Stimulated activated CD4-positive, alpha-beta T cell treated with anti-CD3 and anti-CD28 coated beads, Interleukin-1b, Interleukin-23, amount 100 ng/mL, for 1 hour (primary cell): ENCODE results near the gene CDKN2C.
"Not testable (repeated sequence)": the region's sequence is repeated elsewhere in the genome, so short reads cannot be mapped to it uniquely, and the experiment has no call there.

Experiments used
- DNase-seq, 2 donors: peaks; one replicate each; pipeline ENCODE4 v3.0.0-alpha.2; 2020; ENCODE audit warnings: low read depth in 2 of 2

The CDKN2C gene

DNA sequence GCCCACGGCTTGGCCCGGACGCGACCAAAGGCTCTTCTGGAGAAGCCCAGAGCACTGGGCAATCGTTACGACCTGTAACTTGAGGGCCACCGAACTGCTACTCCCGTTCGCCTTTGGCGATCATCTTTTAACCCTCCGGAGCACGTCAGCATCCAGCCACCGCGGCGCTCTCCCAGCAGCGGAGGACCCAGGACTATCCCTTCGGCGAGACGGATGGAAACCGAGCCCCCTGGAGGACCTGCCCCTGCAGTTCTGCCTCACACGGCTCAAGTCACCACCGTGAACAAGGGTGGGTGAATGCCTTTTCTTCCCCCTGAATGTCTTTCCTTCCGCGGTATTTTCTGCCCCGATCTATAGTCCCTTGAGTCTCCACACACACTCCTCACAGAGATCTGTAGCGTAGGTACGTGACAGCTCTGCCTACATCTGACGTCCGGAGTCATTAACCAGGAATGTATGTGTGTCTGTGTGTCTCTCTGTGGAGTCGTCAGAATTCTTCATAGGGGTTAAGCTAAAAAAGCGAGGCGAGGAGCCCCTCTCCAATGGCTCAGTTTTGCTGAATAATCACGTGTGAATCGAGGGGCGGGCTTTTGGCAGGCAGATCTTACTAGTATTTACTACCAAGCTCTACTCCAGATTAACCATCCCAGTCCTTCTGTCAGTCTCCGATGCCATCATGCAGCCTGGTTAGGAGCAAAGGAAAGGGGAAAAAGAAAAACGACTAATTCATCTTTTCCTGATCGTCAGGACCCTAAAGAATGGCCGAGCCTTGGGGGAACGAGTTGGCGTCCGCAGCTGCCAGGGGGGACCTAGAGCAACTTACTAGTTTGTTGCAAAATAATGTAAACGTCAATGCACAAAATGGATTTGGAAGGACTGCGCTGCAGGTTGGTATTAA is at the start of gene CDKN2C:
Gene CDKN2C, plus strand, starts transcription at position 635 of the 898 bp plus-strand sequence. Its CDS starts 124 bp downstream, at position 759.
- no peak for DNase-seq

DNA sequence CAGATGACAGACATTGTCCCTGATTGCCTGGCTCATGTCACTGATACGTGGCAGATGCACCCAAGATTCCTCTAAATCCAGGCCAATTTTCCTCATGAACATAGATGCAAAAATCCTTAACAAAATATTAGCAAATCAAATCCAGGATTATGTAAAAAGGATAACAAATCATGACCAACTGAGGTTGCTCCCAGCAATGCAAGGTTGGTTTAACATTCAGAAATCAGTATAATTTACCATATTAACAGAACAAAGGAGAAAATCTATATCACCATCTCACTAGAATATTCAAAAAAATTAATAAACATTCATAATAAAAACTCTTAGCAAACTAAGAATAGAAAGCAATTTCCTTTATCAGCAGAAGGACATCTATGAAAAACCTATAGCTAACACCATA is 49.6 kb upstream of the CDKN2C start:
- DNase-seq, result no peak

DNA sequence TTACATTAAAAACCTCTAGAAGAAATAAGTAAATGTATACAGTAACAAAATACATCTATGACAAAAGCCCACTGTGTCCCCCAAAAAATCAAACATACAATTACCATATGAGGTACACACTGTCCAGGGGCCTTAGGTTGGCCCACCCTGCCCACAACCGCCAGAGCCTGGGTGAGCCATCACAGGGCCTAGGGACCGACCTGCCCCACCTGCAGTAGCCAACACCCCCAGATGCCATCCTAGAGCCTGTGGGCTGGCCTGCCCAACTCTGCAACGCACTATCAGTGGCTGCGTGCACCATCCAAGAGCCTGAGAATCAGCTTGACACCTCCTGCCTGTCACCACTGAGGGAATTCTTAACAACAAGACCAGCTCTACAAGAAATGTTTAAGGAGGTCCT is 49.0 kb upstream of the CDKN2C start:
- no peak for DNase-seq

DNA sequence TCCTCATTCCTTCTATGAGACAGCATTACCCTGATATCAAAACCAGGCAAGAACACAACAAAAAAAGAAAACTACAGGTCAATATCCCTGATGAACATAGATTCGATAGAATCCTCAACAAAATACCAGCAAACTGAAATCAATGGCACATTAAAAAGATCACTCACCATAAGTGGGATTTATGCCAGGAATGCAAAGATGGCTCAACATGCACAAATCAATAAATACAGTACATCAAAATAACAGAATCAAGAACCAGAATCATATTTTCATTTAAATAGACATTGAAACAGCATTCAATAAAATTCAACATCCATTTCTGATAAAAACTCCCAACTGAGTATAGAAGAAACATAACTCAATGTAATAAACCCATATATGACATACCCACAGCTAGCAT is 46.5 kb upstream of the CDKN2C start:
- no peak for DNase-seq

DNA sequence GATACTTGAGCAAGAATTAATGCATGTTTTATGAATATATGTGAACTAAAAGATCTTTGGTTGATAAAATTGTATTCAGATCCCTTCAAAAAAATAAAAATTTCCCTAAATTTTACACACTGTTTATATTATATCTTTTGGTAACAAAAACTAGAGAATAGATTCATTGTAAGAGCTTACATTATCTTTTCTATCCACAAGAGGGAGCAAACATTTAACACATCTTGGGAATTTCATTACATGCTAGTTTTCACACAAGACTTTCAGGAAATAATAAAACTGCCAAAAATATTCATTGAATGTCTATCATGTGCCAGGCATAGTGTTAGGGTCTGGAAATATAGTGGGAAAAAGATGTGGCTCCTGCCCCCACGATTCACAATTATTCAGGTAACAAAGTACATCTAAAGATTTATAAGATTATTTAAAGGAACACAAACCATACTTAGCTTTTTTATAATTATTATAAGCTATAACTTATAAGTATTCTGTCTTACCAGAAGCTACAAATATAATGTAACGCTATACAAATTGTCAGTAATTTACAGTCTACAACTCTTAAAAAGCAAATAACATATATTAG is 40.6 kb upstream of the CDKN2C start:
- DNase-seq, result no peak

DNA sequence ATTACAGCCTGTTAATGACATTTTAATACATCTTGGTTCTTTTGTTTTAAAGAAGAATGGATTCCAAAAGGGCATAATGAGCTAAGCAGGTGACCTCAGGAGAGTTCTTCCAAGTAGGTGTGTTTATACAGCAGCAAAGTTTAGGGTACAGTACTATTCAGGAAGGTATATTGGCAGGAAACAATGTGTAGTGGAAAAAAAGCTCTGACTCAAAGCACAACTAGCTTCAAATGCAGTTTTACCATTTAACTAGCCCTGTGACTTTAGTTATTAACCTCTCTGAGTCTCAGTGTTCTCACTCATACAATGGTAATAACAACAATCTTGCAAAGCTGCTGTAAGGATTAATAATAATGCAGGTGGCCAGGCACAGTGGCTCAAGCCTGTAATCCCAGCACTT is 39.9 kb upstream of the CDKN2C start:
- DNase-seq, result no peak

DNA sequence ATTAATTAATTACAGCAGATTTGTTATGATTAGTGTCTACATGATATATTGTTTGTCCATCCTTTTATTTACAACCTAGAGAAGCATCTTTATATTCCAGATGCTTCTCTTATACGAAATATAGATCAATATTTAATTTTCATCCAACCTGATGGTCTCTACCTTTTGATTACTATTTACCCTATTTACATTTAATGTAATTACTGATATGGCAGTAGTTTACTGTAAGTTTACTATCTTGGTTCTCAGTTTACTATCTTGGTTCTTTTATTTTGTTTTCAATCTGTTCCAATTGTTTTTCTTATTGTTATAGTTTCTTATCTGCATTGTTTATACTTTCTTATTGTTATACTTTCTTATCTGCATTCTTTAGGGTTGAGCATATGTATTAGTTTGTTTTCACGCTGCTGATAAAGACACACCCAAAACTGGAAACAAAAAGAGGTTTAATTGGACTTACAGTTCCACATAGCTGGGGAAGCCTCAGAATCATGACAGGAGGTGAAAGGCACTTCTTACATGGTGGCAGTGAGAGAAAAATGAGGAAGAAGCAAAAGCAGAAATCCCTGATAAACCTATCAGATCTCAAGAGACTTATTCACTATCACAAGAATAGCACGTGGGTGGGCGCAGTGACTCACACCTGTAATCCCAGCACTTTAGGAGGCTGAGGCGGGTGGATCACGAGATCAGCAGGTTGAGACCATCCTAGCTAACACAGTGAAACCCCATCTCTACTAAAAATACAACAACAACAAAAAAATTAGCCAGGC is 38.9 kb upstream of the CDKN2C start:
- DNase-seq, result no peak

DNA sequence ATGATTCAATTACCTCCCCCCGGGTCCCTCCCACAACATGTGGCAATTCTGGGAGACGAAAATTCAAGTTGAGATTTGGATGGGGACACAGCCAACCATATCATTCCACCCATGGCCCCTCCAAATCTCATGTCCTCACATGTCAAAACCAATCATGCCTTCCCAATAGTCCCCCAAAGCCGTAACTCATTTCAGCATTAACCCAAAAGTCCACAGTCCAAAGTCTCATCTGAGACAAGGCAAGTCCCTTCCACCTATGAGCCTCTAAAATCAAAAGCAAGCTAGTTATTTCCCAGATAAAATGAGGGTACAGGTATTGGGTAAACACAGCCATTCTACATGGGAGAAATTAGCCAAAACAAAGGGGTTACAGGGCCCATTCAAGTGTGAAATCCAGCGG is 38.0 kb upstream of the CDKN2C start:
- not testable (repeated sequence) for DNase-seq

DNA sequence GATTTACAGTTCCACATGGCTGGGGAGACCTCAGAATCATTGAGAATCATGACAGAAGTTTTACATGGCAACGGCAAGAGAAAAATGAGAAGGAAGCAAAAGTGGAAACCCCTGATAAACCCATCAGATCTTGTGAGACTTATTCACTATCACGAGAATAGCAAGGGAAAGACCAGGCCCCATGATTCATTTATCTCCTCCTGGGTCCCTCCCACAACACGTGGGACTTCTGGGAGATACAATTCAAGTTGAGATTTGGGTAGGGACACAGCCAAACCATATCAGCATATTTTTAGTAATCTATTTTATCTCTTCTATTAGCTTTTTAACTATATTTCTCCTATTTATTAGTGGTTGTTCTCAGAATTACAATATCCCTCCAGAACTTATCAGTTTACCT is 36.3 kb upstream of the CDKN2C start:
- DNase-seq, result not testable (repeated sequence)

DNA sequence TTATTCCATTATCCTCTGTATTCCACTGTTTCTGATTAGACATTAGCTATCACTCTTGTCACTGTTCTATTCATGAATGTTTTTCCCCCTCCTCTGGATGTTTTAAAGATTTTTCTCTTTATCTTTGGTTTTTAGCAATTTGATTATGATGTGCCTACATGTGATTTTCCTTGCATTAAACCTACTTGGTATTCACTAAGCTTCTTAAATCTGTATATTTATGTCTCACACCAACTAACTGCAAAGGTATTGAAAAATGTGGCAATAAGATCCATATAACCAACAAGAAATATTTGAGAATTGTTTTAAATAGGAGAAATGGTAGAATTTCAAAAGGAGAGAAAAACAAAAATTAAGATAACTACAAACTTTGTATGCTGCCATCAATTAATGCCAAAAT is 35.2 kb upstream of the CDKN2C start:
- DNase-seq, result no peak

DNA sequence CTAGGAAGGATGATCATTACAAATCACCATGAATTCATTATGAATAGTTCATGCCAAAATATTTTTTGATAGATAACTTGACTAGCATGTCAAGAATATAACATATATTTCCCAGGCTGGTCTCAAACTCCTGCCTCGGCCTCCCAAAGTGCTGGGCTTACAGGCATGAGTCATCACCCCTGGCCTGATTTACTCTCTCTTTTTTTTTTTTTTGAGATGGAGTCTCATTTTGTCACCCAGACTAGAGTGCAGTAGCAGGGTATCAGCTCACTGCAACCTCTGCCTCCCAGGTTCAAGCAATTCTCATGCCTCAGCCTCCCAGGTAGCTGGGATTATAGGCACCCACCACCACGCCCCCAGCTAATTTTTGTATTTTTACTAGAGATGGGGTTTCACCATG is 34.8 kb upstream of the CDKN2C start:
- DNase-seq, result not testable (repeated sequence)

DNA sequence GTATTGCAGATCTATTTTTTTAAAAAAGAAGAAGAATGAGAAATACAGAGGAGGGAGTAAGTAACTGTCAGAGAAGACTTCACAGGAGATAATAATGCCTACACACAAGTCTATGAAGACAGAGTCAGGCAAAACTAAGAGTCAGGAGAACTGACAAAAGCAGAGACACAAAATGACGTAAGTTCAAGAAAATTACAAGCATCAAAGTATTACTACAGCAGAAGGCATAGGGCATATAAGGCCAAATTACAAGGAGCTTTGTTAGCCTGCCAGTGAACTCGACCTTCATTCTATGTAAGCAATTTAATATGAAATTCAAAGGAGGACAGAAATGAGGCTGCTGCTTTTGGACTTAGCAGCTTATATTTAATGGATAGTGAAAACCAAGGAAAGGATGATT is 33.7 kb upstream of the CDKN2C start:
- DNase-seq, result no peak

DNA sequence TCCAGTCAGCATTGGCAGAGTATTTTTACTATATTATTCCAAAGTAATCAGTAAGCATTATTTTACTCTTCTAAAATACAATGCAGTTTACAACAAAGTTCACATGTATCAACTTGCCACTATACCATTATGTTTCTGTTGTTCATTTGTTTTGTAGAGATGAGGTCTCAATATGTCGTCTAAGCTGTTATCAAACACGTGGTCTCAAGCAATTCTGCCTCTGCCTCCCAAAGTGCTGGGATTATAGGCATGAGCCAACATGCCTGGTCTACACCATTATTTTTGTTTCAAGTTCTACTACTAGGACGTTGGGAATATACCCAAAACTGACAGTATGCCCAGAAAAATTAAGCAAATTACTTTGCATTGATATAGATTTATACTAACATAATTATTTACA is 29.8 kb upstream of the CDKN2C start:
- DNase-seq, result no peak

DNA sequence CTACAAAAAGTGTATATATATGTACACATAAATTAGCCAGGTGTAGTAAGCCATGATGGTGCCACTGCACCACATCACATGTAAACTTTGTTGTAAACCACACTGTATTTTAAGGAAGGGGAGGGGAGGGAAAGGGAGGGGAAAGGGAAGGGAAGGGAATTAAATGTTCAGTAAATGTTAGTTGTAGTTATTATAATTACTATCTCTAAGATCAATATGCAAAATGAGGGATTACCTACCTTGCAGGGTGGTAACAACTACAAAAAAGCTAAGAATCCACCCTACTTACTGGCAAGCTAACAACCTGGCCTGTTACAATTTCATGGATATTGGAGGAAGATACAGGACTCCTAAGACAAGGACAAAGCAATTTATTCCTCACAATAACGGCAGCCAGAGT is 27.7 kb upstream of the CDKN2C start:
- DNase-seq, result no peak

DNA sequence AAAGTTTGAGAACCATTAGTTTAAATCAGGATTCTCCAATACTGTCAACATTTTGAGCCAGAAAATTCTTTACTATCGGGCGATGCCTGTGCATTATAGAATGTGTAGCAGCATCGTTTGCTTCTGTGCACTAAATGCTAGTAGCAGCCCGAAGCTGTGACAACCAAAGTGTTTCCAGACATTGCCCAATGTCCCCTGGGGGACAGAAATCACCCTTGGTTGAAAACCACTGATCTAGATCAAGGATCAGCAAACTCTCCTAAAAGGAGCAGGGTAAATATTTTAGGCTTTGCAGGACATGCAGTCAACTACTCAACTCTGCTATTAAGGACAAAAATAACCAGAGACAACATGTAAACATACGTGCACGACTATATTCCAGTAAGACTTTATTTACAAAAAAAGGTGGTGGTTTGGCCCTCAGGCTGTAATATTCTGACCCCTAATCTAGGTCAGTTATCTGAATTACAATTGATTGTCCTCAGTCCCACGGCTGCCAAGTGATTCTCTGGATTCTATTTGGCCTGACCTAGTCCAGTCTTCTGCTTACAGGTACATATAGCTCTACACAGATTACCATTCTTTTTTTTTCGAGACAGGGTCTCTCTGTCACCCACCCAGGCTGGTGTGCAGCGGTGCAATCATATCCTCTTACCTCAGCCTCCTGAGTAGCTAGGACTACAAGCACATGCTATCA is 20.6 kb upstream of the CDKN2C start:
- DNase-seq, result no peak

DNA sequence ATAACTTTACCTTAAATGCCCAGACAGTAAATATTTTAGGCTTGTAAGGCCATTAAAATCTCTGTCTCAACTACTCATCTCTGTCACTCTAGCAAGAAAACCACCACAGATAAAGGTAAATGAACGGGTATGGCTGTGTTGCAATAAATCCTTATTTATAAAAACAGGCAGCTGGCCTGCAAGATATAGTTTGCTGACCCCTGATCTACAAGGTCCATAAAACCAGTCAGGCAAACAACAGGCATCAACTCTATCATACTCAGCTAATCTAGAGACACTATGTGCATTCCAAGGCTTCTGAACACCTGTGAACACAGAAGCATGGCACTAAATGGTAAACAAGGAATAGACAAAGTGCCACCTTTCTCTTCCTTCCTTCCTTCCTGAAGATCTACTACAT is 19.6 kb upstream of the CDKN2C start:
- no peak for DNase-seq

DNA sequence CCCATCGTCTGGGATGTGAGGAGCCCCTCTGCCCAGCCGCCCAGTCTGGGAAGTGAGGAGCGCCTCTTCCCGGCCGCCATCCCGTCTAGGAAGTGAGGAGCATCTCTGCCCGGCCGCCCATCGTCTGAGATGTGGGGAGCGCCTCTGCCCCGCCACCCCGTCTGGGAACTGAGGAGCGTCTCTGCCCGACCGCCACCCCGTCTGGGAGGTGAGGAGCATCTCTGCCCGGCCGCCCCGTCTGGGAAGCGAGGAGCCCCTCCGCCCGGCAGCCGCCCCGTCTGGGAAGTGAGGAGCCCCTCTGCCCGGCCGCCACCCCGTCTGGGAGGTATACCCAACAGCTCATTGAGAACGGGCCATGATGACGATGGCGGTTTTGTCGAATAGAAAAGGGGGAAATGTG is 17.5 kb upstream of the CDKN2C start:
- not testable (repeated sequence) for DNase-seq

DNA sequence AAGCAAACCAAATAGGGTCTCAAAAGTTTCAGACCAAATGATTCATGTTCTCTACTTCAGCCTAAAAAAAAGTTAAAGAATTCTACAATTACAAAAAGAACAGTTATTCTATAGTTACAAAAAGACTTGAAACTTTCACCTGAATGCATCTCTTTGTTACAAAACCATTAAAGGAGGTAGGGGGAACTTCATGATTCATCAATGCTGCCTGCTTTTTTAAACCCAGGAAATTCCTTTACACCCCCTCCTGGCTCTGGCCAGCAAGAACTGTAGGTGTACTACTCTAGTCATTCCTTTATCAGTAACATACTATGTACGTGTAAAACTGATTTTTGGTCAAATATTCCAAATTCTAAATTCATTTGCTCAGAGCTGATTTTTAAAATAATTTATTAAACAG is 14.9 kb upstream of the CDKN2C start:
- DNase-seq, result no peak

DNA sequence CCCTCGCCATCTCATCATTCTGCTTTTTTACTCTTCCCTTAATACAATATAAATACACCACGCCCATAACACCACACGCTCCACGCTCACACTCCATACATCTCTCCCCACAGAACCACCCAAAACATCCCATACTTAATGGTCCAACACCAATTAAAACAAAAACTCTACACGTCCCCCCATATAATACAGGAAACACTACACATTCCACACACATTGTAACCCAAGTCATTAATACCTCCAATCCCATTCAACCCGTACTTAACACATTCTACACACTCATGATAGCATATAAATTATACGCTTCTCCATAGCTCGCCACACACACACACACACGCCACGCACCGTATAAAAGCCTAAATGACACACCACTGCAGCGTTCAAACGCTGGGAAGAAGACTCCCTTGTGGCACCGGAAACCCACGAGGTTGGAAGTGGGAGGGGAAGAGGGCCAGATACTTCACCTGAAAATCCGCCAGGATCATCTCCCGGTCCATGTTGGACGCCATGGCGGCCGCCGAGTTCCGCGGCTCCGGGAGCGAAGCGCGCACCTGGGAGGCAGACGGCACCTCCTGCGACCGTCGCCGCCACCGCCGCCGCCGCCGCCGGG is 10.6 kb upstream of the CDKN2C start:
- DNase-seq, result no peak

DNA sequence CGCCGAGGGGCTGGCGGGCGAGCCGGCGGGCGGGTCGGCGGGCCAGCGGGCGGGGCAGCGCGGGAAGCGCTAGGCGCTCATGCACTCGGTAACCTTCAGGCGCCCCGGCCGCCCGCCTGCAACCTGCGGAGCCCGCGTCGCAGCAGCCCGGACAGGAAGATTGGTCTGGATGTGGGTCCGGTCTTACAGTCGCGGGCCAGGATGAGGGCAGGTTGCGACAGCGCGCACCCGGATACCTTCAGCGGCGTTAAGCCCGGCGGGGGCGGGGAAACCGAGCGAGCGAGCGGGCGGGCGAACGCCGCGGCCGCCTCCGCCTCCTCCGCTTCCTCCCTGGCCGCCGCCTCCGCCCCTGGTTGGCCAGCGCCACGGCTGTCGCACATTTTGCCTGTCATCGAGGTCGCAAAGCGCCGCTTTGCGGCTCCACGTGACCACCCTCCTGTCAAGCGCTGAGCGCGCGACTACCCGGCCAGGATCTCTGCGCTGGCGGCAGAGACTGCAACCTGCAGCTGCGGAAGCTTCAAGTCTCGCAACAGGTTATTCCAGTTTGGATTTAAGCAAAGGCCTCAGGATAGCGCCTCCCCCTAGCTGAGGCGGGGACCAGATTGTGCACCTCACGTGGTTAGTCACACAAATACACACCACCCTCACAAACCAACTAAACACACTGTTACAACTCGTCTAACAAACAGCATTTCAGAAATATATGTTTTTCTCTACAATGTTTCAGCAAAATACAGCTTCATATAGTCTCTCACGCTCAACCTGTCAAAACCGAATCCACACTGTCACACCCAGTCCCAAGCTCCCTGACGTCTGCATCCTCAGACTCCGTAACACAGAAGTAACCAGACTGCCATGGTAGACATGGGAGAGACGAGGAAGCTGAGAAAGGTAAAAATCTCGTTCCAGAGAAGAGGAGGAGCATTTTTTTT is 9.9 kb upstream of the CDKN2C start, which contains the start of gene FAF1:
Gene FAF1, minus strand, starts transcription at position 355 of the 932 bp plus-strand sequence. CDS start 456 bp downstream, outside the sequence.
- peak; percentile 88 for DNase-seq
